Erythroblast (primary cell): Measurements from ENCODE around the gene PTGES2.

Experiments
- GATA1 ChIP-seq: IDR thresholded peaks from 2 replicates; pipeline ENCODE4 v1.6.1; 2011; ENCODE audit warnings: low read depth, mild to moderate bottlenecking, control low read depth, low read length, moderate library complexity
- POLR2A ChIP-seq: IDR thresholded peaks from 2 replicates; pipeline ENCODE4 v1.6.1; 2011; ENCODE audit warnings: mild to moderate bottlenecking, low read length

- TF ChIP-seq POLR2A (no peak), GATA1 (no peak)
Measured at GRCh38 chr9:128151309-128152132, 24.0 kb upstream of the PTGES2 start.
